HCT116 (cell line): ENCODE measurements around the gene NR2C2. TPM values are rescaled to one million over a fixed set of nuclear protein-coding genes. Genes with fewer than 3 reads are reported as not detected.

Experiments
- ATAC-seq: fragments of 200-7000 bp; cut with Tn5 transposase; 2 replicates; pipeline ENCODE4 v1.9.1; 2020; ENCODE audit warnings: mild to moderate bottlenecking, moderate library complexity
- BruUV-seq: library from RNA; stranded (reverse); fragments of 400-500 nt; replicated peaks from 2 replicates; lab custom pipeline; 2021; lab: Mats Ljungman, UMichigan
- CTCF ChIA-PET: fragments of 300-600 bp; sonication (Branson Sonifier 250); formaldehyde crosslinking; loops from one replicate; lab custom pipeline; 2021; ENCODE audit warnings: antibody characterized with exemption; lab: Charles Lee
- POLR2A ChIA-PET: fragments of 300-600, 350-600 bp; sonication (Branson Sonifier 250); formaldehyde crosslinking; loops from one replicate; lab custom pipeline; 2021; ENCODE audit warnings: antibody characterized with exemption; lab: Charles Lee
- RAD21 ChIA-PET, 2 experiments: fragments of 300-600 bp; sonication (Branson Sonifier 250); formaldehyde crosslinking; loops; one replicate each; lab custom pipeline; 2023; ENCODE audit warnings: low total read pairs in 2 of 2; ENCODE audit not compliant: uncharacterized antibody in 2 of 2, unreplicated experiment in 2 of 2, low non-redundant PET in 1 of 2; lab: Charles Lee
- DNase-seq: peaks from one replicate; pipeline ENCODE4 v3.0.0-alpha.2; 2010; ENCODE audit warnings: low read depth, low spot score
- H2AFZ ChIP-seq: fragments of 200-600 bp; shearing (Covaris generic), sonication (generic); 2 replicates; pipeline ENCODE4 v1.6.1; 2017; ENCODE audit warnings: low read depth, mixed run types, mixed read lengths, antibody characterized with exemption, low read length; ENCODE audit not compliant: poor library complexity, severe bottlenecking
- H3K27ac ChIP-seq: 2 replicates; pipeline ENCODE4 v1.5.1; 2012; ENCODE audit warnings: low read depth, low read length
- H3K27me3 ChIP-seq: fragments of 200-600 bp; sonication (generic); 2 replicates; pipeline ENCODE4 v1.6.1; 2016; ENCODE audit warnings: mixed run types, low read length, mixed read lengths; ENCODE audit not compliant: insufficient read depth
- H3K36me3 ChIP-seq, 2 experiments: fragments of 200-500 bp in 1 of 2; fragments of 200-600 bp in 1 of 2; sonication (Bioruptor generic) in 1 of 2; sonication (generic) in 1 of 2; 2 replicates each; pipeline versions ENCODE4 v1.5.1 to v1.6.1; 2014 to 2016; ENCODE audit warnings: low read length in 2 of 2, inconsistent platforms in 1 of 2, mixed read lengths in 1 of 2, mixed run types in 1 of 2; ENCODE audit not compliant: insufficient read depth in 2 of 2, control insufficient read depth in 1 of 2
- H3K4me1 ChIP-seq, 2 experiments: fragments of 200-600 bp in 1 of 2; sonication (generic) in 1 of 2; 2 replicates each; pipeline versions ENCODE4 v1.5.1 to v1.6.1; 2012 to 2017; ENCODE audit warnings: low read length in 2 of 2, inconsistent platforms in 1 of 2, mild to moderate bottlenecking in 1 of 2, mixed read lengths in 1 of 2, mixed run types in 1 of 2, moderate library complexity in 1 of 2; ENCODE audit not compliant: insufficient read depth in 2 of 2, control insufficient read depth in 1 of 2
- H3K4me2 ChIP-seq: fragments of 200-600 bp; sonication (generic); 2 replicates; pipeline ENCODE4 v1.6.1; 2017; ENCODE audit warnings: mixed run types, low read length, mixed read lengths
- H3K4me3 ChIP-seq, 2 experiments: fragments of 200-600 bp in 1 of 2; sonication (generic) in 1 of 2; replicated peaks in 1 of 2; 2 replicates each; pipeline ENCODE4 v1.5.1; 2011 to 2016; ENCODE audit warnings: low read length in 2 of 2, control low read depth in 1 of 2, low read depth in 1 of 2, mild to moderate bottlenecking in 1 of 2, mixed read lengths in 1 of 2, mixed run types in 1 of 2
- H3K79me2 ChIP-seq: fragments of 200-600 bp; sonication (generic); 2 replicates; pipeline ENCODE4 v1.6.1; 2017; ENCODE audit warnings: mild to moderate bottlenecking, mixed run types, low read length, moderate library complexity, mixed read lengths; ENCODE audit not compliant: insufficient read depth
- H3K9ac ChIP-seq: fragments of 200-600 bp; sonication (generic); 2 replicates; pipeline ENCODE4 v1.6.1; 2016; ENCODE audit warnings: low read length, mixed read lengths
- H3K9me2 ChIP-seq: fragments of 200-600 bp; sonication (generic), shearing (Covaris generic); 2 replicates; pipeline ENCODE4 v1.6.1; 2017; ENCODE audit warnings: mixed run types, mild to moderate bottlenecking, moderate library complexity; ENCODE audit not compliant: insufficient read depth
- H3K9me3 ChIP-seq, 2 experiments: fragments of 200-500 bp in 1 of 2; fragments of 200-600 bp in 1 of 2; sonication (Bioruptor generic) in 1 of 2; sonication (generic) in 1 of 2; 2 replicates each; pipeline ENCODE4 v1.6.1; 2014 to 2017; ENCODE audit warnings: low read length in 2 of 2, mixed read lengths in 2 of 2, inconsistent platforms in 1 of 2, low read depth in 1 of 2, mild to moderate bottlenecking in 1 of 2, mixed run types in 1 of 2, moderate library complexity in 1 of 2; ENCODE audit not compliant: control insufficient read depth in 1 of 2, insufficient read depth in 1 of 2
- H4K20me1 ChIP-seq: fragments of 200-600 bp; sonication (generic), shearing (Covaris generic); 2 replicates; pipeline ENCODE4 v1.6.1; 2017; ENCODE audit warnings: mixed run types, mild to moderate bottlenecking, moderate library complexity; ENCODE audit not compliant: insufficient read depth
- ATF3 ChIP-seq: IDR thresholded peaks from 2 replicates; pipeline ENCODE4 v1.6.1; 2012
- CEBPB ChIP-seq: IDR thresholded peaks from 2 replicates; pipeline ENCODE4 v1.6.1; 2012; ENCODE audit warnings: low read depth
- CTCF ChIP-seq, 3 experiments: fragments of 200-600 bp in 1 of 3; sonication (generic) in 1 of 3; IDR thresholded peaks in 2 of 3; conservative IDR thresholded peaks in 1 of 3; 2 replicates each; pipeline ENCODE4 v1.5.1; 2012 to 2017; ENCODE audit warnings: low read depth in 2 of 3, low read length in 2 of 3, antibody characterized with exemption in 1 of 3, borderline replicate concordance in 1 of 3, control low read depth in 1 of 3, mild to moderate bottlenecking in 1 of 3, mixed read lengths in 1 of 3, mixed run types in 1 of 3, moderate library complexity in 1 of 3; ENCODE audit not compliant: insufficient read depth in 1 of 3
- EGR1 ChIP-seq: IDR thresholded peaks from 2 replicates; pipeline ENCODE4 v1.6.1; 2012; ENCODE audit warnings: low read depth
- ELF1 ChIP-seq: IDR thresholded peaks from 2 replicates; pipeline ENCODE4 v1.6.1; 2012; ENCODE audit warnings: low read depth, borderline replicate concordance
- EZH2 ChIP-seq: fragments of 200-600 bp; sonication (generic); IDR thresholded peaks from 2 replicates; pipeline ENCODE4 v1.6.1; 2017; ENCODE audit warnings: antibody characterized with exemption, mixed run types
- EZH2phosphoT487 ChIP-seq: fragments of 200-600 bp; IDR thresholded peaks from 2 replicates; pipeline ENCODE4 v1.6.1; 2018; ENCODE audit warnings: antibody characterized with exemption, borderline replicate concordance
- MAX ChIP-seq: IDR thresholded peaks from 2 replicates; pipeline ENCODE4 v1.6.1; 2012
- POLR2A ChIP-seq: IDR thresholded peaks from 2 replicates; pipeline ENCODE4 v1.7.0; 2011; ENCODE audit warnings: borderline replicate concordance; ENCODE audit not compliant: insufficient read depth, insufficient read length; ENCODE audit errors: extremely low read depth
- POLR2AphosphoS5 ChIP-seq: IDR thresholded peaks from 2 replicates; pipeline ENCODE4 v1.6.1; 2011; ENCODE audit warnings: mild to moderate bottlenecking, low read depth, low read length, moderate library complexity
- RAD21 ChIP-seq: IDR thresholded peaks from 2 replicates; pipeline ENCODE4 v1.6.1; 2012; ENCODE audit warnings: low read depth, mild to moderate bottlenecking
- REST ChIP-seq: IDR thresholded peaks from 2 replicates; pipeline ENCODE4 v1.6.1; 2012; ENCODE audit warnings: low read depth
- SIN3A ChIP-seq: IDR thresholded peaks from 2 replicates; pipeline ENCODE4 v1.6.1; 2012; ENCODE audit warnings: low read depth
- SRF ChIP-seq: IDR thresholded peaks from 2 replicates; pipeline ENCODE4 v1.6.1; 2012; ENCODE audit warnings: low read depth
- TCF7L2 ChIP-seq: IDR thresholded peaks from 2 replicates; pipeline ENCODE4 v1.7.0; 2011; ENCODE audit warnings: borderline replicate concordance, inconsistent platforms; ENCODE audit not compliant: insufficient read depth, insufficient read length; ENCODE audit errors: extremely low read depth
- ZBTB33 ChIP-seq: IDR thresholded peaks from 2 replicates; pipeline ENCODE4 v1.6.1; 2011; ENCODE audit warnings: mild to moderate bottlenecking, low read length, moderate library complexity; ENCODE audit not compliant: insufficient replicate concordance; ENCODE audit errors: extremely low read depth
- ZFX ChIP-seq: fragments of 450-650 bp; IDR thresholded peaks from 2 replicates; pipeline ENCODE4 v1.6.1; 2017
- ZNF274 ChIP-seq: fragments of 200-500 bp; sonication (Bioruptor generic); IDR thresholded peaks from 2 replicates; pipeline ENCODE4 v1.6.1; 2014; ENCODE audit warnings: mild to moderate bottlenecking, low read depth, low read length, inconsistent platforms
- intact Hi-C: fragments of 100-400 bp; cut with micrococcal nuclease; formaldehyde crosslinking; loops from 2 replicates; pipeline ENCODE4 v1.10.0; 2022
- total RNA-seq: library from RNA; stranded (reverse); gene quantifications from one replicate; pipeline ENCODE4 v1.2.1, GENCODE V29; 2021; ENCODE audit not compliant: unreplicated experiment

NR2C2 gene
- total RNA-seq, 1 experiment from 2014 or later: 45.0 TPM

GRCh38 chr3:14913071-14913925 lies 34.1 kb upstream of the NR2C2 start:
- CTCF ChIA-PET: no interaction called here
- no peaks in the 10 kb centered on the region for H3K4me1 ChIP-seq
- RAD21 ChIA-PET: no interaction called here
- POLR2A ChIA-PET: no interaction called here
- H3K9me2 ChIP-seq: no peaks in the 10 kb centered on the region
- no peaks in the 10 kb centered on the region for H3K9me3 ChIP-seq
- H4K20me1 ChIP-seq: no peaks in the 10 kb centered on the region
- no peak for DNase-seq
- H3K79me2 ChIP-seq: no peaks in the 10 kb centered on the region
- no peak overlapping the region for H2AFZ ChIP-seq
- no peak overlapping the region for H3K9ac ChIP-seq
- BruUV-seq: no TSS peak
- no peak overlapping the region for H3K4me3 ChIP-seq
- H3K36me3 ChIP-seq: no peaks in the 10 kb centered on the region
- no peak overlapping the region for H3K27ac ChIP-seq
- H3K4me2 ChIP-seq: no peak overlapping the region
- ATAC-seq: no peak
- TF ChIP-seq REST (no peak), TCF7L2 (no peak), EGR1 (no peak), CEBPB (no peak), POLR2AphosphoS5 (no peak), SIN3A (no peak), CTCF (IDR thresholded peaks at IDR 0.05 in 2 of 3, conservative IDR thresholded peaks at IDR 0.05 in 1 of 3; ENCODE audit: borderline replicate concordance in 1 of 3, insufficient read depth in 1 of 3, low read depth in 2 of 3, low read length in 2 of 3) (no peak), EZH2 (no peak), RAD21 (no peak), ATF3 (no peak), MAX (no peak), ELF1 (no peak), ZFX (no peak), POLR2A (no peak), ZNF274 (no peak), ZBTB33 (no peak), EZH2phosphoT487 (no peak), SRF (no peak)
- H3K27me3 ChIP-seq: no peaks in the 10 kb centered on the region
- intact Hi-C loops: no loop called here
